ENCODE results near the gene CTIF. TPM values are rescaled to one million over a fixed set of nuclear protein-coding genes. Genes with fewer than 3 reads are reported as not detected.

The CTIF gene
- polyA plus RNA-seq, 1 of the 3 experiments (the other 2 are of a cell fraction): 47.2 TPM

DNA sequence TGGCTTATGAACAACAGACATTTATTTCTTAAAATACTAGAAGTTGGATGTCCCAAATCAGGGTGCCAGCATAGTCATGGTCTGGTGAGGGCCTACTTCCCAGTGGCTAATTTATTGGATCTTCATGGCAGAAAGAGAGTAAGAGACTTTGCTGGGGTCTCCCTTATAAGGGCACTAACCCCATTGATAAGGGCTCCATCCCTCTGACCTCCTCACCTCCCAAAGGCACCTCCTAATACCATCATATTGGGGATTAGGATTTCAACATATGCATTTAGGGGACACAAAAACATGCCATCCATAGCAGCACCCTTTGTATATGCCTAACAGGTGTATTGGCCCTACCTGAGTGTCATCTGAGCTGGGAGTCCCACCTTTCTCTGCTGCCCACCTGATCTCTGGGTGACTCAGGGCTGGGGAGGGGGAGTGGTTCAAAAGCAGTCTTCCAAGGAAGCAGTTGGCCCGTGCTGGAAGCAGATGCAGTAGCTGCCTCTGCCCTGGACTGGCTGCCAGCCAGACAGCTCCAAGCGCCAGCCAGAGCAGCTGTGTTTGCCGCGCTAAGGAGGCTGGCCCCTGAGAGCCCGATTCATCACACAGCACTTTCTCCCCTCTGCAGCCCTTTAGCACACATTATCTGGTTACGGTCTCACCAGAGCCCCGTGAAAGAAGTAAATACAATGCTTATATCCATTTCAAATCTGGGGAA is 327.4 kb downstream of the CTIF start (continued):
- TF ChIP-seq, protein P1, sequence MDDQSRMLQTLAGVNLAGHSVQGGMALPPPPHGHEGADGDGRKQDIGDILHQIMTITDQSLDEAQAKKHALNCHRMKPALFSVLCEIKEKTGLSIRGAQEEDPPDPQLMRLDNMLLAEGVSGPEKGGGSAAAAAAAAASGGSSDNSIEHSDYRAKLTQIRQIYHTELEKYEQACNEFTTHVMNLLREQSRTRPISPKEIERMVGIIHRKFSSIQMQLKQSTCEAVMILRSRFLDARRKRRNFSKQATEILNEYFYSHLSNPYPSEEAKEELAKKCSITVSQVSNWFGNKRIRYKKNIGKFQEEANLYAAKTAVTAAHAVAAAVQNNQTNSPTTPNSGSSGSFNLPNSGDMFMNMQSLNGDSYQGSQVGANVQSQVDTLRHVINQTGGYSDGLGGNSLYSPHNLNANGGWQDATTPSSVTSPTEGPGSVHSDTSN (IDR thresholded peaks at IDR 0.05): no peak; the same call in 1 of the 2 replicates
- TF ChIP-seq, protein P2, sequence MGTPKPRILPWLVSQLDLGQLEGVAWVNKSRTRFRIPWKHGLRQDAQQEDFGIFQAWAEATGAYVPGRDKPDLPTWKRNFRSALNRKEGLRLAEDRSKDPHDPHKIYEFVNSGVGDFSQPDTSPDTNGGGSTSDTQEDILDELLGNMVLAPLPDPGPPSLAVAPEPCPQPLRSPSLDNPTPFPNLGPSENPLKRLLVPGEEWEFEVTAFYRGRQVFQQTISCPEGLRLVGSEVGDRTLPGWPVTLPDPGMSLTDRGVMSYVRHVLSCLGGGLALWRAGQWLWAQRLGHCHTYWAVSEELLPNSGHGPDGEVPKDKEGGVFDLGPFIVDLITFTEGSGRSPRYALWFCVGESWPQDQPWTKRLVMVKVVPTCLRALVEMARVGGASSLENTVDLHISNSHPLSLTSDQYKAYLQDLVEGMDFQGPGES (IDR thresholded peaks at IDR 0.05; ENCODE audit: low read depth, low read length): no peak
- TF ChIP-seq EP300 (IDR thresholded peaks at IDR 0.05; ENCODE audit: borderline replicate concordance in 1 of 2, low read depth in 1 of 2, low read length in 1 of 2) (peak in 1 of 2 experiments; percentile 29; a peak in 1 of 4 replicates), MEF2A (IDR thresholded peaks at IDR 0.05; ENCODE audit: borderline replicate concordance, low read depth) (no peak), SIN3A (IDR thresholded peaks at IDR 0.05; ENCODE audit: borderline replicate concordance, low read depth, low read length) (no peak), POLR2AphosphoS5 (IDR thresholded peaks at IDR 0.05; ENCODE audit: low read depth, low read length) (0 out of 2 replicates have a peak, but pooled peaks have one; percentile 31), ELF1 (IDR thresholded peaks at IDR 0.05) (no peak), MXI1 (IDR thresholded peaks at IDR 0.05; ENCODE audit: low read depth, low read length) (peak; percentile 42; the same call in 1 of the 2 replicates), TCF12 (IDR thresholded peaks at IDR 0.05) (peak; percentile 63), FOSL2 (IDR thresholded peaks at IDR 0.05; ENCODE audit: borderline replicate concordance, low read depth) (peak; percentile 7; the same call in 1 of the 2 replicates)
- TF ChIP-seq, protein P3, sequence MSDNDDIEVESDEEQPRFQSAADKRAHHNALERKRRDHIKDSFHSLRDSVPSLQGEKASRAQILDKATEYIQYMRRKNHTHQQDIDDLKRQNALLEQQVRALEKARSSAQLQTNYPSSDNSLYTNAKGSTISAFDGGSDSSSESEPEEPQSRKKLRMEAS (IDR thresholded peaks at IDR 0.05; ENCODE audit: low read depth): peak; percentile 27; the same call in 1 of the 2 replicates

DNA sequence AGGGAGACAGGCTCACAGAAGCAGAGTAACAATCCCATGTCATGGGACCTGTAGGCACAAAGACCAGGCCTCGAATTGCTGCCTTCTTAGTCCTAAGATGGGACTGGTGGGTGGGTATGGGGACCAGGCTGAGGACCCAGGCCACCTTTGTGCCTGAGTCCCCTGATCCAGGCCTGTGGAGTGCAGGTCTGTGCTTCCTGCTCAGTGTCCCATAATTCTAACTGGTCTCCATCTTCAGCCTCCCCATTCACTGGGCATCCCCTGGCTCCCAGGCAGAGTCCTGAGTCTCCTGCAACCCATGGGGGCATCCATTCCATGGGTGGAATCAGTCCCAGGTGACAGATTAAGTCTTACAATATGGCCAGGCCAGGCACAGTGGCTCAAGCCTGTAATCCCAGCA is 328.0 kb downstream of the CTIF start:
- Histone ChIP-seq H3F3A (replicated peaks; ENCODE audit: insufficient read depth) (peaks cover 4% of the 10 kb centered on the region), H3K36me3 (replicated peaks in 1 of 2; ENCODE audit: control insufficient read depth in 1 of 2, insufficient read depth in 2 of 2, low read length in 1 of 2) (peaks cover 7 to 11% of the 10 kb centered on the region in 2 experiments), H3K27me3 (ENCODE audit: insufficient read depth) (no peaks in the 10 kb centered on the region), H3K9me2 (no peaks in the 10 kb centered on the region), H4K20me1 (ENCODE audit: insufficient read depth) (no peaks in the 10 kb centered on the region), H3K79me2 (ENCODE audit: insufficient read depth) (no peaks in the 10 kb centered on the region), H3K9me3 (no peaks in the 10 kb centered on the region), H3K4me3 (ENCODE audit: low read depth in 2 of 2, low read length in 1 of 2) (no peak overlapping the region), H3K4me2 (no peak overlapping the region), H3K4me1 (ENCODE audit: control insufficient read depth in 1 of 2, insufficient read depth in 2 of 2, low read depth in 1 of 2, low read length in 1 of 2) (peaks cover 0 to 14% of the 10 kb centered on the region in 2 experiments; a peak in 2 of 4 replicates), H2AFZ (ENCODE audit: low read depth) (no peak overlapping the region), H3K27ac (ENCODE audit: low read depth in 2 of 2, low read length in 1 of 2) (peak overlapping the region in 1 of 2 experiments; percentile 77; a peak in 2 of 4 replicates), H3K9ac (no peak overlapping the region)
- ChIA-PET POLR2A (no interaction called here), CTCF (interaction anchor here (1.0 kb wide), 1 partner anchor 391 kb away, joined by 3 read pairs; no protein-coding TSS in a partner anchor)
- TF ChIP-seq, protein P3 (IDR thresholded peaks at IDR 0.05; ENCODE audit: low read depth): no peak
- TF ChIP-seq MXI1 (IDR thresholded peaks at IDR 0.05; ENCODE audit: low read depth, low read length) (0 out of 2 replicates have a peak, but pooled peaks have one; percentile 11), NRF1 (IDR thresholded peaks at IDR 0.05; ENCODE audit: low read depth, low read length) (no peak)
- no peak for DNase-seq
- WGBS (ENCODE audit: low lambda C conversion rate): no CpG with 5 or more reads among the region's 1 CpG

Measured in SK-N-SH (cell line).